ENCODE results near the gene MYADM. TPM values are rescaled to one million over a fixed set of nuclear protein-coding genes. Genes with fewer than 3 reads are reported as not detected.
A peak's percentile ranks its signal among the peaks of the same experiment; 100 is the strongest.

Gene MYADM
- total and polyA plus RNA-seq, 4 experiments from 2014 or later = 38.5 to 67.9 (median 44.0) TPM

GRCh38 chr19:53883741-53884140, 16.1 kb downstream of the MYADM start:
- Mint-ChIP-seq H3K36me3 (no peaks in the 10 kb centered on the region), H3K27ac (peak overlapping the region in 3 of 7 donors; percentile 3 to 93 (median 40)), H3K4me3 (peak overlapping the region in 4 of 8 donors; percentile 6 to 71 (median 66)), H3K9me3 (no peaks in the 10 kb centered on the region), H3K4me1 (peaks cover 7 to 22% (median 9%) of the 10 kb centered on the region in 4 donors), H3K27me3 (peaks cover 27 to 32% of the 10 kb centered on the region in 2 donors)
- POLR2A ChIA-PET (ENCODE audit: partially characterized antibody) = interaction anchor here (3.0 kb wide), 1 partner anchor 16 kb away, joined by 40 read pairs; the partner anchor contains the start of gene MYADM
- CTCF ChIA-PET (ENCODE audit: partially characterized antibody) = interaction anchor here (0.9 to 4.1 kb wide), 4 partner anchors 15 to 43 kb away, joined by 3 to 47 read pairs (median 5); no protein-coding TSS in a partner anchor
- Histone ChIP-seq H3K27me3 (ENCODE audit: insufficient read depth, low read length) (peaks cover 44% of the 10 kb centered on the region), H3K4me1 (ENCODE audit: insufficient read depth, low read length) (peaks cover 42% of the 10 kb centered on the region), H3K4me3 (ENCODE audit: low read length in 2 of 2) (no peak overlapping the region), H3K27ac (ENCODE audit: low read depth, low read length) (no peak overlapping the region), H3K9me3 (ENCODE audit: control insufficient read depth in 1 of 2, low read length in 2 of 2) (no peaks in the 10 kb centered on the region), H3K36me3 (ENCODE audit: insufficient read depth, low read length) (no peaks in the 10 kb centered on the region)
- intact Hi-C loops (cut with micrococcal nuclease) = loop anchor here (5.0 kb wide), 1 partner anchor 686 kb away; no protein-coding TSS in a partner anchor
- no peak for DNase-seq

DNA sequence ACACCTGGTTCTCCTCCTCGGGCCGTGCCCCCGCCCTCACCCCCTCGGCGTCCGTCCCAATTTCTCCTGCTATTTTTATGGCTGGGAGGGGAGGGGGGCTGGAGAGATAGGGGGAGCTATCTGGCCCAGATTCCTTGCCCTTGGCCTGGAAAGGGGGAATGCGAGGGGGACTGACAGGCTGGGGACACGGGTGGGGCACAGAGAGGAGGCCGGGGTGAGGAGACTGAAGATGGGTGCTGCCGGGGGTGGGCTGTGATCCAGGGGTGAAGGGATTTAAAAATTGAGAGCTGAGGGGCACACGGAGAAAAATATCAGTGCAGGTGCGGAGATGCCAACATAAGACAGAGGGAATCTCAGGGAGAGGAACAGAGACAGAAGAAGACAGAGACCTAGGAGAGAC, 16.6 kb downstream of the MYADM start:
- H3K36me3 ChIP-seq (ENCODE audit: insufficient read depth, low read length) = no peaks in the 10 kb centered on the region
- intact Hi-C loops (cut with micrococcal nuclease) = loop anchor here (5.0 kb wide), 1 partner anchor 687 kb away; no protein-coding TSS in a partner anchor
- peaks cover 36% of the 10 kb centered on the region for H3K4me1 ChIP-seq (ENCODE audit: insufficient read depth, low read length)
- peaks cover 4 to 18% (median 7%) of the 10 kb centered on the region in 4 donors for H3K4me1 Mint-ChIP-seq
- H3K27me3 Mint-ChIP-seq = peaks cover 24 to 28% of the 10 kb centered on the region in 2 donors
- peak overlapping the region in 2 of 8 donors; percentile 18 to 52 for H3K4me3 Mint-ChIP-seq
- ChIA-PET CTCF (ENCODE audit: partially characterized antibody) (interaction anchor here (1.1 to 4.1 kb wide), 4 partner anchors 10 to 31 kb away, joined by 3 to 47 read pairs (median 4); partner anchors contain the start of gene MYADM), POLR2A (ENCODE audit: partially characterized antibody) (interaction anchor here (0.6 kb wide), 1 partner anchor 10 kb away, joined by 3 read pairs; no protein-coding TSS in a partner anchor)
- no peaks in the 10 kb centered on the region for H3K36me3 Mint-ChIP-seq
- no peaks in the 10 kb centered on the region for H3K9me3 ChIP-seq (ENCODE audit: control insufficient read depth in 1 of 2, low read length in 2 of 2)
- H3K27ac ChIP-seq (ENCODE audit: low read depth, low read length) = no peak overlapping the region
- H3K9me3 Mint-ChIP-seq = no peaks in the 10 kb centered on the region
- H3K27me3 ChIP-seq (ENCODE audit: insufficient read depth, low read length) = peaks cover 39% of the 10 kb centered on the region
- H3K27ac Mint-ChIP-seq = no peak overlapping the region
- H3K4me3 ChIP-seq (ENCODE audit: low read length in 2 of 2) = no peak overlapping the region
- no peak for DNase-seq

- no peaks in the 10 kb centered on the region for H3K36me3 ChIP-seq (ENCODE audit: insufficient read depth, low read length)
- intact Hi-C loops (cut with micrococcal nuclease) = no loop called here
- ChIA-PET POLR2A (ENCODE audit: partially characterized antibody) (interaction anchor here (0.6 kb wide), 1 partner anchor 11 kb away, joined by 3 read pairs; no protein-coding TSS in a partner anchor), CTCF (ENCODE audit: partially characterized antibody) (interaction anchor here (1.1 to 4.1 kb wide), 3 partner anchors 10 to 32 kb away, joined by 3 to 47 read pairs (median 4); partner anchors contain the start of gene MYADM)
- H3K27ac ChIP-seq (ENCODE audit: low read depth, low read length) = no peak overlapping the region
- H3K4me1 ChIP-seq (ENCODE audit: insufficient read depth, low read length) = peaks cover 31% of the 10 kb centered on the region
- Mint-ChIP-seq H3K4me1 (peaks cover 5 to 18% (median 8%) of the 10 kb centered on the region in 4 donors), H3K27me3 (peaks cover 24 to 28% of the 10 kb centered on the region in 2 donors), H3K9me3 (no peaks in the 10 kb centered on the region), H3K4me3 (no peak overlapping the region), H3K36me3 (no peaks in the 10 kb centered on the region), H3K27ac (no peak overlapping the region)
- no peak for DNase-seq
- peaks cover 32% of the 10 kb centered on the region for H3K27me3 ChIP-seq (ENCODE audit: insufficient read depth, low read length)
- H3K9me3 ChIP-seq (ENCODE audit: control insufficient read depth in 1 of 2, low read length in 2 of 2) = no peaks in the 10 kb centered on the region
- H3K4me3 ChIP-seq (ENCODE audit: low read length in 2 of 2) = no peak overlapping the region
Measured at GRCh38 chr19:53885036-53885435, 17.4 kb downstream of the MYADM start.

DNA sequence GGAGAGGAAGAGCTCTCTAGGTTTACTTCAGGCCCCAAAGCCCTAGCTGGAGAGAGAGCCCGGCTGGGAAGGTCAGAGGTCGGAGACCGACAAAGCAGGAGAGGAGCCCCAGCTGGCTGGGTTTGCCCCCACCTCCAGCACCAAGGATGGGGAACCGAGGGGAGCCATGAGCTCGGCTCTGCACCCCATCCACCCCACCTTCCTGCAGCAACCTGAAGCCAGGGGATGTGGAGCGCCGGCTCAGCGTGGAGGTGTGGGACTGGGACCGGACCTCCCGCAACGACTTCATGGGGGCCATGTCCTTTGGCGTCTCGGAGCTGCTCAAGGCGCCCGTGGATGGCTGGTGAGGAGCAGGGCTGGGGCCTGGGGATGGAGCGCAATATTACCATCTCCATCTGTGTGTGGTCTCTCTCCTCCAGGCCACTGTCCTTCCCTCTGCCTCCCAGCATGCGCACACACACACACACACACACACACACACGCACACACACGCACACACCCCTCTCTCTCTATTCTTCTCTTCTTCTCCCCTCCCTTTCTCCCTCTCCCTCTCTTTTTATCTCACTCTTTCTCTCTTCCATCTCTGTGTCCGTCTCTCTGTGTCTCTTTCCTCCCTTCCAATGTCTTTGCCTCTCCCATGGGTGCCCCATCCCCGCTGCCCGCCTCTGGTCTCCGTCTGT, 24.8 kb downstream of the MYADM start:
- H3K36me3 Mint-ChIP-seq = no peaks in the 10 kb centered on the region
- peak in 1 of 5 donors; percentile 28 for DNase-seq

DNA sequence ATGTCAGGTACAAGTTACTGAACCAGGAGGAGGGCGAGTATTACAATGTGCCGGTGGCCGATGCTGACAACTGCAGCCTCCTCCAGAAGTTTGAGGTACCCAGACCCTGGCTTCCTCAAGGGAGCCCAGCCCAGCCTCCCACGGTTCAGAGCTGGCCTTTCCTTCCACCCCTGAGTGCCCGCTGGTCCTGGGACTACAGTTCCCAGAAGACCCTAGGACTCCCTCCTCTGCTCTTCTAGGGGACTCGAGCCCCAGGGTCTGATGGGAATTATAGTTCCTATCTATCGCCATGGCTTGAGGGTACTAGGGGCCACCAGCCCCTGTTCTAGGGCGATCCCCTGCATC, 25.3 kb downstream of the MYADM start:
- H3K27me3 Mint-ChIP-seq = peaks cover 30 to 34% of the 10 kb centered on the region in 2 donors
- CTCF ChIA-PET (ENCODE audit: partially characterized antibody) = no interaction called here
- H3K27me3 ChIP-seq (ENCODE audit: insufficient read depth, low read length) = no peaks in the 10 kb centered on the region
- H3K4me1 Mint-ChIP-seq = peaks cover 0 to 7% (median 1%) of the 10 kb centered on the region in 4 donors
- no peak overlapping the region for H3K4me3 ChIP-seq (ENCODE audit: low read length in 2 of 2)
- no peak overlapping the region for H3K4me3 Mint-ChIP-seq
- no peak overlapping the region for H3K27ac Mint-ChIP-seq
- peaks cover 4% of the 10 kb centered on the region for H3K4me1 ChIP-seq (ENCODE audit: insufficient read depth, low read length)
- POLR2A ChIA-PET (ENCODE audit: partially characterized antibody) = no interaction called here
- H3K27ac ChIP-seq (ENCODE audit: low read depth, low read length) = no peak overlapping the region
- H3K36me3 Mint-ChIP-seq = no peaks in the 10 kb centered on the region
- no peaks in the 10 kb centered on the region for H3K9me3 Mint-ChIP-seq
- intact Hi-C loops (cut with micrococcal nuclease) = no loop called here
- H3K9me3 ChIP-seq (ENCODE audit: control insufficient read depth in 1 of 2, low read length in 2 of 2) = no peaks in the 10 kb centered on the region
- H3K36me3 ChIP-seq (ENCODE audit: insufficient read depth, low read length) = no peaks in the 10 kb centered on the region
- DNase-seq = no peak

More for the DNA sequence above, 24.8 kb downstream of the MYADM start:
- intact Hi-C loops (cut with micrococcal nuclease) = no loop called here
- H3K27ac ChIP-seq (ENCODE audit: low read depth, low read length) = no peak overlapping the region
- no peak overlapping the region for H3K4me3 ChIP-seq (ENCODE audit: low read length in 2 of 2)
- CTCF ChIA-PET (ENCODE audit: partially characterized antibody) = no interaction called here
- H3K4me1 ChIP-seq (ENCODE audit: insufficient read depth, low read length) = peaks cover 4% of the 10 kb centered on the region
- peaks cover 0 to 7% (median 1%) of the 10 kb centered on the region in 4 donors for H3K4me1 Mint-ChIP-seq
- H3K9me3 Mint-ChIP-seq = no peaks in the 10 kb centered on the region
- H3K9me3 ChIP-seq (ENCODE audit: control insufficient read depth in 1 of 2, low read length in 2 of 2) = no peaks in the 10 kb centered on the region
- no peaks in the 10 kb centered on the region for H3K27me3 ChIP-seq (ENCODE audit: insufficient read depth, low read length)
- H3K27me3 Mint-ChIP-seq = peaks cover 28 to 31% of the 10 kb centered on the region in 2 donors
- no peaks in the 10 kb centered on the region for H3K36me3 ChIP-seq (ENCODE audit: insufficient read depth, low read length)
- peak overlapping the region in 1 of 7 donors; percentile 46 for H3K27ac Mint-ChIP-seq
- POLR2A ChIA-PET (ENCODE audit: partially characterized antibody) = no interaction called here
- no peak overlapping the region for H3K4me3 Mint-ChIP-seq

DNA sequence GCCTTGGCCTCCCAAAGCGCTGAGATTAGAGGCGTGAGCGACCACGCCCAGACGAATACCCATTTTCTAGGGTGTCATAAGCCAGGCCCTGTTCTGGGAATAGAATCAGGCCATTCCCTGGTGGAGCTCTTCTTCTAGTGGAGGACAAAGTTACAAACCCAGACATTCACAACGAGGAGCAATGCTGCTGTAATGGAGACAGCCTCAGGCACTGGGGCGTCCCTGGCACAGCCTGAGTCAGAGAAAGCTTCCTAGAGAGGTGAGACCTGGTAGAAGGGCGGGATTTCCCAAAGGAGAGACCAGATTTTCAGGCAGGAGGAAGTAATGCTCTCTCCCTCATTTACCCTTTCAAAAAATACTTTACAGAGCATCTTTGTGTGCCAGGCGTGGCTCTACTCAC, 27.0 kb downstream of the MYADM start:
- H3K9me3 Mint-ChIP-seq = peaks cover 0 to 3% (median 0%) of the 10 kb centered on the region in 8 donors
- H3K27me3 Mint-ChIP-seq = peaks cover 44% of the 10 kb centered on the region in 2 donors
- no peak overlapping the region for H3K27ac Mint-ChIP-seq
- H3K4me1 ChIP-seq (ENCODE audit: insufficient read depth, low read length) = peaks cover 4% of the 10 kb centered on the region
- H3K36me3 ChIP-seq (ENCODE audit: insufficient read depth, low read length) = no peaks in the 10 kb centered on the region
- CTCF ChIA-PET (ENCODE audit: partially characterized antibody) = no interaction called here
- no peak overlapping the region for H3K4me3 ChIP-seq (ENCODE audit: low read length in 2 of 2)
- H3K27me3 ChIP-seq (ENCODE audit: insufficient read depth, low read length) = no peaks in the 10 kb centered on the region
- peaks cover 0 to 9% (median 3%) of the 10 kb centered on the region in 4 donors for H3K4me1 Mint-ChIP-seq
- no peak for DNase-seq
- intact Hi-C loops (cut with micrococcal nuclease) = no loop called here
- POLR2A ChIA-PET (ENCODE audit: partially characterized antibody) = no interaction called here
- no peaks in the 10 kb centered on the region for H3K36me3 Mint-ChIP-seq
- no peak overlapping the region for H3K4me3 Mint-ChIP-seq
- H3K27ac ChIP-seq (ENCODE audit: low read depth, low read length) = no peak overlapping the region
- no peaks in the 10 kb centered on the region for H3K9me3 ChIP-seq (ENCODE audit: control insufficient read depth in 1 of 2, low read length in 2 of 2)

GRCh38 chr19:53896682-53897081, 29.0 kb downstream of the MYADM start:
- peaks cover 0 to 3% (median 0%) of the 10 kb centered on the region in 8 donors for H3K9me3 Mint-ChIP-seq
- H3K36me3 ChIP-seq (ENCODE audit: insufficient read depth, low read length) = no peaks in the 10 kb centered on the region
- ChIA-PET POLR2A (ENCODE audit: partially characterized antibody) (no interaction called here), CTCF (ENCODE audit: partially characterized antibody) (interaction anchor here (0.8 kb wide), 1 partner anchor 53 kb away, joined by 3 read pairs; no protein-coding TSS in a partner anchor)
- no peaks in the 10 kb centered on the region for H3K27me3 ChIP-seq (ENCODE audit: insufficient read depth, low read length)
- peaks cover 42 to 48% of the 10 kb centered on the region in 2 donors for H3K27me3 Mint-ChIP-seq
- no peaks in the 10 kb centered on the region for H3K4me1 ChIP-seq (ENCODE audit: insufficient read depth, low read length)
- H3K9me3 ChIP-seq (ENCODE audit: control insufficient read depth in 1 of 2, low read length in 2 of 2) = no peaks in the 10 kb centered on the region
- H3K4me3 ChIP-seq (ENCODE audit: low read length in 2 of 2) = no peak overlapping the region
- intact Hi-C loops (cut with micrococcal nuclease) = no loop called here
- DNase-seq = no peak
- H3K27ac Mint-ChIP-seq = no peak overlapping the region
- no peak overlapping the region for H3K4me3 Mint-ChIP-seq
- no peaks in the 10 kb centered on the region for H3K36me3 Mint-ChIP-seq
- no peak overlapping the region for H3K27ac ChIP-seq (ENCODE audit: low read depth, low read length)
- H3K4me1 Mint-ChIP-seq = peaks cover 0 to 6% (median 2%) of the 10 kb centered on the region in 4 donors

Measured in CD4-positive, alpha-beta memory T cell (primary cell).